ENCODE measurements around the gene NDC1.

DNA sequence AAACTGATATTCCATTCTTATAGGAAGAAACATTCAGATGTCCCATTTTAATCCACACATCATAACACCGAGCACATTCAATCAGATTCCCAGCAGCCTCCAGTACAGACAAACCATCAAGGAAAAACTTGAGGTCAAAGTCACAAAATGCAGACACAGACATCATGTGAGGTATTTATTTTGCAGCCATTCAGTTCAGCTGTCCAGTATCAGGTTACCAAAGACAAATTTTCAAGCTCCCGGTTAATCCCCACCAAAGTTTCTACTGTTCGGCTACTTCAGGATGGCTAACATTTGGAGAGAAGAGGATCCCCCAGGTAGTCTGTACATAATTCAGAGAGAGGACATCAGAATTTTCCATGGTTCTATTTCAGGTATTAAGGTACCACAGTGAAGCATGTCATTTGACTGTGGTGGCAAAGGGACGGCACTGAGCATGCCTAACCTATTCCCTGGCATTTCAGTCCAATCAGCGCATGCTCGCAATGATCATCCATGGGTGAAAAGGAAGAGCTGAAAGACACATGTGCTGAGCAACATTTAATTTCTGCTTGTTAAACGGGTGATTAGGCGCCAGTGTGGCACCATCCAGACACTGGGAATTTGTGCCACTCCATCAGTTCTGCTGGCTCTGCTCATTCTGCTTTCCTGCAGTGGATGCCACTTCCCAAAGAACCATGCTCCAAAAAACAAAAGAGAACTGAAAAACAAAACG is 13.6 kb upstream of the NDC1 start:
- TF ChIP-seq, protein P1, sequence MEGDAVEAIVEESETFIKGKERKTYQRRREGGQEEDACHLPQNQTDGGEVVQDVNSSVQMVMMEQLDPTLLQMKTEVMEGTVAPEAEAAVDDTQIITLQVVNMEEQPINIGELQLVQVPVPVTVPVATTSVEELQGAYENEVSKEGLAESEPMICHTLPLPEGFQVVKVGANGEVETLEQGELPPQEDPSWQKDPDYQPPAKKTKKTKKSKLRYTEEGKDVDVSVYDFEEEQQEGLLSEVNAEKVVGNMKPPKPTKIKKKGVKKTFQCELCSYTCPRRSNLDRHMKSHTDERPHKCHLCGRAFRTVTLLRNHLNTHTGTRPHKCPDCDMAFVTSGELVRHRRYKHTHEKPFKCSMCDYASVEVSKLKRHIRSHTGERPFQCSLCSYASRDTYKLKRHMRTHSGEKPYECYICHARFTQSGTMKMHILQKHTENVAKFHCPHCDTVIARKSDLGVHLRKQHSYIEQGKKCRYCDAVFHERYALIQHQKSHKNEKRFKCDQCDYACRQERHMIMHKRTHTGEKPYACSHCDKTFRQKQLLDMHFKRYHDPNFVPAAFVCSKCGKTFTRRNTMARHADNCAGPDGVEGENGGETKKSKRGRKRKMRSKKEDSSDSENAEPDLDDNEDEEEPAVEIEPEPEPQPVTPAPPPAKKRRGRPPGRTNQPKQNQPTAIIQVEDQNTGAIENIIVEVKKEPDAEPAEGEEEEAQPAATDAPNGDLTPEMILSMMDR (IDR thresholded peaks at IDR 0.05): no peak
- no peak for TF ChIP-seq POLR2A (IDR thresholded peaks at IDR 0.05)
